H1 (cell line): ENCODE data around the gene CDH18. TPM values are rescaled to one million over a fixed set of nuclear protein-coding genes. Genes with fewer than 3 reads are reported as not detected.

Experiments used
- CTCF ChIA-PET: fragments of 300-600 bp; sonication (Branson Sonifier 250); formaldehyde crosslinking; loops from one replicate; lab custom pipeline; 2021; ENCODE audit not compliant: partially characterized antibody; lab: Charles Lee
- POLR2A ChIA-PET: fragments of 300-600 bp; sonication (Branson Sonifier 250); formaldehyde crosslinking; loops from one replicate; lab custom pipeline; 2021; ENCODE audit warnings: inconsistent platforms; ENCODE audit not compliant: partially characterized antibody; lab: Charles Lee
- DNase-seq, 2 experiments: peaks; one replicate each; pipeline versions ENCODE4 v3.0.0 to v3.0.0-alpha.2; 2010 to 2022; ENCODE audit warnings: low spot score in 2 of 2, low read depth in 1 of 2, mixed read lengths in 1 of 2
- FAIRE-seq: peaks from 2 replicates; lab custom pipeline; 2011; peaks lifted over from hg19 to GRCh38; lab: Jason Lieb, UNC
- H2AFZ ChIP-seq: 2 replicates; pipeline ENCODE4 v1.8.1; 2012; ENCODE audit warnings: low read length, inconsistent platforms
- H2AK5ac ChIP-seq: 2 replicates; pipeline ENCODE4 v1.6.1; 2013; ENCODE audit warnings: low read depth, low read length
- H2BK120ac ChIP-seq: replicated peaks from 2 replicates; pipeline ENCODE3; 2013; ENCODE audit warnings: low read depth, low read length, inconsistent platforms
- H2BK12ac ChIP-seq: 2 replicates; pipeline ENCODE4 v1.6.1; 2013; ENCODE audit warnings: low read depth, low read length
- H2BK15ac ChIP-seq: 2 replicates; pipeline ENCODE4 v1.6.1; 2013; ENCODE audit warnings: low read length
- H2BK20ac ChIP-seq: 2 replicates; pipeline ENCODE4 v1.6.1; 2013; ENCODE audit warnings: low read length
- H2BK5ac ChIP-seq: 2 replicates; pipeline ENCODE4 v1.6.1; 2013; ENCODE audit warnings: low read depth, low read length
- H3K14ac ChIP-seq: 2 replicates; pipeline ENCODE4 v1.6.1; 2013; ENCODE audit warnings: inconsistent platforms; ENCODE audit not compliant: insufficient read length
- H3K18ac ChIP-seq: 2 replicates; pipeline ENCODE4 v1.6.1; 2013; ENCODE audit warnings: low read length; ENCODE audit errors: extremely low read depth
- H3K23ac ChIP-seq: 2 replicates; pipeline ENCODE4 v1.6.1; 2013; ENCODE audit warnings: inconsistent platforms; ENCODE audit not compliant: insufficient read length
- H3K23me2 ChIP-seq: 2 replicates; pipeline ENCODE4 v1.6.1; 2013; ENCODE audit warnings: low read depth, low read length
- H3K27ac ChIP-seq: 2 replicates; pipeline ENCODE4 v1.6.1; 2011; ENCODE audit warnings: low read depth, low read length, inconsistent platforms
- H3K27me3 ChIP-seq, 4 experiments: replicated peaks in 1 of 4; 1 replicate in 1 of 4; 2 replicates in 3 of 4; pipeline versions ENCODE4 v1.6.1 to v1.8.1; 2011 to 2013; ENCODE audit warnings: low read length in 3 of 4, mild to moderate bottlenecking in 3 of 4, inconsistent platforms in 2 of 4, mixed read lengths in 2 of 4, moderate library complexity in 1 of 4; ENCODE audit not compliant: control insufficient read depth in 3 of 4, insufficient read depth in 3 of 4; ENCODE audit errors: extremely low read depth in 1 of 4
- H3K36me3 ChIP-seq, 4 experiments: 2 replicates each; pipeline versions ENCODE4 v1.6.1 to v1.8.1; 2011 to 2013; ENCODE audit warnings: mild to moderate bottlenecking in 4 of 4, low read length in 3 of 4, moderate library complexity in 2 of 4, control low read depth in 1 of 4, inconsistent platforms in 1 of 4; ENCODE audit not compliant: insufficient read depth in 4 of 4, control insufficient read depth in 2 of 4
- H3K4ac ChIP-seq: replicated peaks from 2 replicates; pipeline ENCODE3; 2013; ENCODE audit warnings: low read length, low read depth, mixed read lengths, inconsistent platforms; ENCODE audit not compliant: insufficient read length
- H3K4me1 ChIP-seq, 4 experiments: replicated peaks in 1 of 4; 1 replicate in 1 of 4; 2 replicates in 3 of 4; pipeline versions ENCODE4 v1.6.1 to v1.8.1; 2011 to 2013; ENCODE audit warnings: low read length in 3 of 4, inconsistent platforms in 2 of 4, mixed read lengths in 1 of 4; ENCODE audit not compliant: insufficient read depth in 4 of 4, control insufficient read depth in 3 of 4
- H3K4me2 ChIP-seq, 2 experiments: 2 replicates each; pipeline versions ENCODE4 v1.6.1 to v1.8.1; 2011 to 2013; ENCODE audit warnings: low read depth in 2 of 2, low read length in 2 of 2, control low read depth in 1 of 2, inconsistent platforms in 1 of 2, mild to moderate bottlenecking in 1 of 2; ENCODE audit not compliant: insufficient read depth in 1 of 2
- H3K4me3 ChIP-seq, 4 experiments: fragments of 200-600, 300-600 bp in 1 of 4; sonication (generic), shearing (Covaris generic), sonication (Bioruptor Twin) in 1 of 4; 2 replicates each; pipeline versions ENCODE4 v1.5.1 to v1.8.1; 2011 to 2016; ENCODE audit warnings: low read length in 4 of 4, low read depth in 3 of 4, control low read depth in 2 of 4, inconsistent platforms in 2 of 4, mild to moderate bottlenecking in 2 of 4, mixed read lengths in 1 of 4, moderate library complexity in 1 of 4; ENCODE audit not compliant: insufficient read depth in 2 of 4; ENCODE audit errors: extremely low read depth in 1 of 4
- H3K56ac ChIP-seq: replicated peaks from 2 replicates; pipeline ENCODE3; 2013; ENCODE audit warnings: low read depth, mild to moderate bottlenecking, mixed read lengths, low read length, inconsistent platforms; ENCODE audit not compliant: insufficient read length
- H3K79me1 ChIP-seq: 2 replicates; pipeline ENCODE4 v1.6.1; 2013; ENCODE audit warnings: low read depth, low read length, control low read depth
- H3K79me2 ChIP-seq, 2 experiments: 2 replicates each; pipeline versions ENCODE4 v1.6.1 to v1.8.1; 2012 to 2013; ENCODE audit warnings: low read length in 2 of 2, mild to moderate bottlenecking in 2 of 2, inconsistent platforms in 1 of 2; ENCODE audit not compliant: insufficient read depth in 2 of 2, control insufficient read depth in 1 of 2
- H3K9ac ChIP-seq, 4 experiments: replicated peaks in 1 of 4; 1 replicate in 1 of 4; 2 replicates in 3 of 4; pipeline versions ENCODE4 v1.6.1 to v1.8.1; 2011 to 2013; ENCODE audit warnings: low read depth in 3 of 4, low read length in 3 of 4, control low read depth in 2 of 4, mild to moderate bottlenecking in 2 of 4, moderate library complexity in 2 of 4, inconsistent platforms in 1 of 4; ENCODE audit errors: extremely low read depth in 1 of 4
- H3K9me3 ChIP-seq, 2 experiments: 2 replicates each; pipeline versions ENCODE4 v1.6.1 to v1.8.1; 2012 to 2013; ENCODE audit warnings: mild to moderate bottlenecking in 2 of 2, moderate library complexity in 2 of 2, control low read depth in 1 of 2, inconsistent platforms in 1 of 2, low read depth in 1 of 2, low read length in 1 of 2, mixed read lengths in 1 of 2; ENCODE audit not compliant: insufficient read depth in 2 of 2
- H4K20me1 ChIP-seq, 2 experiments: replicated peaks in 1 of 2; 2 replicates each; pipeline versions ENCODE3 to v1.8.1; 2011 to 2013; ENCODE audit warnings: inconsistent platforms in 2 of 2, low read length in 2 of 2, mild to moderate bottlenecking in 1 of 2; ENCODE audit not compliant: insufficient read depth in 2 of 2, control insufficient read depth in 1 of 2
- H4K5ac ChIP-seq: 2 replicates; pipeline ENCODE4 v1.6.1; 2013; ENCODE audit warnings: low read length, low read depth, mixed read lengths, inconsistent platforms; ENCODE audit not compliant: insufficient read length
- H4K8ac ChIP-seq: 2 replicates; pipeline ENCODE4 v1.8.0; 2013; ENCODE audit warnings: mild to moderate bottlenecking, moderate library complexity, low read length, inconsistent platforms; ENCODE audit not compliant: insufficient read depth; ENCODE audit errors: extremely low read depth
- H4K91ac ChIP-seq: replicated peaks from 2 replicates; pipeline ENCODE3; 2013; ENCODE audit warnings: low read length, mixed read lengths, inconsistent platforms; ENCODE audit not compliant: insufficient read length
- BRCA1 ChIP-seq: IDR thresholded peaks from 2 replicates; pipeline ENCODE4 v1.6.1; 2012; ENCODE audit warnings: low read depth, low read length, improper control_type of control experiment
- CBX5 ChIP-seq: fragments of 300-800, 300-1000 bp; sonication (generic); IDR thresholded peaks from 2 replicates; pipeline ENCODE4 v1.7.1; 2016; ENCODE audit warnings: antibody characterized with exemption, low read length, low read depth
- EGR1 ChIP-seq: IDR thresholded peaks from 2 replicates; pipeline ENCODE4 v1.6.1; 2011; ENCODE audit warnings: low read depth, low read length, borderline replicate concordance
- HDAC2 ChIP-seq, 2 experiments: fragments of 300-600 bp in 1 of 2; sonication (generic) in 1 of 2; IDR thresholded peaks; 2 replicates each; pipeline ENCODE4 v1.6.1; 2011 to 2012; ENCODE audit warnings: low read depth in 2 of 2, low read length in 2 of 2, mild to moderate bottlenecking in 2 of 2, moderate library complexity in 2 of 2, borderline replicate concordance in 1 of 2, inconsistent platforms in 1 of 2
- KDM1A ChIP-seq: fragments of 200-600, 300-600 bp; sonication (generic); IDR thresholded peaks from 2 replicates; pipeline ENCODE4 v1.7.1; 2016; ENCODE audit warnings: mild to moderate bottlenecking, low read length, borderline replicate concordance
- POLR2AphosphoS5 ChIP-seq: IDR thresholded peaks from 2 replicates; pipeline ENCODE4 v1.6.1; 2011; ENCODE audit warnings: low read depth, low read length
- RNF2 ChIP-seq: fragments of 200-900, 300-1000 bp; sonication (generic); IDR thresholded peaks from 2 replicates; pipeline ENCODE4 v1.7.1; 2016; ENCODE audit warnings: borderline replicate concordance, low read depth, mild to moderate bottlenecking, antibody characterized with exemption, low read length; ENCODE audit not compliant: poor library complexity, severe bottlenecking; ENCODE audit errors: missing control alignments
- USF2 ChIP-seq: IDR thresholded peaks from 2 replicates; pipeline ENCODE4 v1.6.1; 2011; ENCODE audit warnings: low read length, improper control_type of control experiment
- WGBS, 2 experiments: shearing (Covaris generic) in 1 of 2; methylation state at CpG; one replicate each; pipeline versions ENCODE4 v1.1.6 to v1.1.7; 2013 to 2015; ENCODE audit warnings: low lambda C conversion rate in 2 of 2, mixed read lengths in 2 of 2, inconsistent platforms in 1 of 2, low coverage in 1 of 2, missing lambda C conversion rate in 1 of 2; ENCODE audit not compliant: insufficient replicate concordance in 2 of 2, insufficient coverage in 1 of 2, insufficient read length in 1 of 2; ENCODE audit errors: extremely low coverage in 1 of 2, missing lambda C conversion rate in 1 of 2; 5-methylcytosine and 5-hydroxymethylcytosine counted together
- polyA plus RNA-seq, 7 experiments: library from polyadenylated mRNA; depleted of rRNA in 3 of 7; stranded (reverse) in 5 of 7; unstranded in 2 of 7; fragments of >200 nt in 5 of 7; fragments of 200-250 nt in 2 of 7; gene quantifications; 1 replicate in 5 of 7; 2 replicates in 1 of 7; 4 replicates in 1 of 7; pipeline versions ENCODE4 v1.2.1 to v1.2.3, GENCODE V29; 2011 to 2013; ENCODE audit warnings: missing spikeins in 2 of 7, mixed read lengths in 2 of 7
- total RNA-seq: library from RNA; stranded (reverse); fragmentation: NEBNext Ultra II Directional; extraction: Animal tissue kit (Norgen Biotek cat#: 25700); gene quantifications from 2 replicates; pipeline ENCODE4 v1.2.1, GENCODE V29; 2021
- TF ChIP-seq, protein P1 (sequence below), 3 experiments: IDR thresholded peaks; 1 replicate in 2 of 3; 2 replicates in 1 of 3; pipeline versions ENCODE4 v1.5.1 to v1.6.1; 2011; ENCODE audit warnings: low read length in 3 of 3, mild to moderate bottlenecking in 3 of 3, inconsistent platforms in 2 of 3, low read depth in 1 of 3, moderate library complexity in 1 of 3; ENCODE audit not compliant: insufficient read depth in 1 of 3; ENCODE audit errors: control extremely low read depth in 1 of 3

The CDH18 gene
- total and polyA plus RNA-seq, 2 of the 8 experiments (the other 6 are each of a cell fraction or from before 2014, with no cell fraction given): 0.30 to 0.32 TPM

DNA sequence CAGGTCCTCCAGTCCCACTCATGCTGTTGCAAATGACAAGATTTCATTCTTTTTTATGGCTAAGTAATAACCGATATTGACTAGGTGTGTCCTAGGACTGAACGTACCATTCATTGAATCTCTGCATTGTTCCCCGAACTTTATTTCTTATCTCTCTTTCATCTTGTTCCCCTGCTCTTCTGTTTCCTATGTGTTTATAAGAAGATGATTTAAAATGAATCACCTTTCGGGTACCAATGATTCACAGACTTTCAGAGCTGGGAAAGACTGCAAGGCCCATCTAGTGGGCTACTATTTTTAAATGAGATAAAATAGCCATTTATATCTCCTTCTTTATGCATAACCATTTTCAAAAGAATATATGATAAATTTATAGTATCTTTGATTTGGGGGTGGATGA is 133.0 kb downstream of the CDH18 start:
- Histone ChIP-seq H3K79me2 (no peaks in the 10 kb centered on the region), H4K20me1 (no peaks in the 10 kb centered on the region), H3K18ac (no peak overlapping the region), H3K4me1 (peaks cover 0 to 5% (median 0%) of the 10 kb centered on the region in 4 experiments; a peak in 1 of 7 replicates), H2AFZ (no peak overlapping the region), H2BK15ac (no peak overlapping the region), H3K4ac (no peak overlapping the region), H4K91ac (no peak overlapping the region), H4K5ac (no peak overlapping the region), H3K9ac (no peak overlapping the region), H3K56ac (no peak overlapping the region), H3K23ac (no peak overlapping the region), H2BK120ac (no peak overlapping the region), H4K8ac (no peak overlapping the region), H3K14ac (no peak overlapping the region), H3K9me3 (no peaks in the 10 kb centered on the region), H3K36me3 (no peaks in the 10 kb centered on the region), H2BK5ac (no peak overlapping the region), H2BK12ac (no peak overlapping the region), H3K79me1 (no peaks in the 10 kb centered on the region), H3K4me2 (no peak overlapping the region), H3K27ac (no peak overlapping the region), H3K27me3 (no peaks in the 10 kb centered on the region), H2AK5ac (no peak overlapping the region), H3K4me3 (no peak overlapping the region), H2BK20ac (no peak overlapping the region), H3K23me2 (no peaks in the 10 kb centered on the region)
- FAIRE-seq (no peak), DNase-seq (no peak)
- ChIA-PET CTCF (interaction anchor here (0.7 kb wide), 1 partner anchor 1689 kb away, joined by 3 read pairs; no protein-coding TSS in a partner anchor), POLR2A (no interaction called here)
- WGBS, 2 experiments: 99% methylated on average over 4 of the region's 4 CpGs; no CpG with 5 or more reads in 1 of the 2 experiments
- TF ChIP-seq, protein P1, sequence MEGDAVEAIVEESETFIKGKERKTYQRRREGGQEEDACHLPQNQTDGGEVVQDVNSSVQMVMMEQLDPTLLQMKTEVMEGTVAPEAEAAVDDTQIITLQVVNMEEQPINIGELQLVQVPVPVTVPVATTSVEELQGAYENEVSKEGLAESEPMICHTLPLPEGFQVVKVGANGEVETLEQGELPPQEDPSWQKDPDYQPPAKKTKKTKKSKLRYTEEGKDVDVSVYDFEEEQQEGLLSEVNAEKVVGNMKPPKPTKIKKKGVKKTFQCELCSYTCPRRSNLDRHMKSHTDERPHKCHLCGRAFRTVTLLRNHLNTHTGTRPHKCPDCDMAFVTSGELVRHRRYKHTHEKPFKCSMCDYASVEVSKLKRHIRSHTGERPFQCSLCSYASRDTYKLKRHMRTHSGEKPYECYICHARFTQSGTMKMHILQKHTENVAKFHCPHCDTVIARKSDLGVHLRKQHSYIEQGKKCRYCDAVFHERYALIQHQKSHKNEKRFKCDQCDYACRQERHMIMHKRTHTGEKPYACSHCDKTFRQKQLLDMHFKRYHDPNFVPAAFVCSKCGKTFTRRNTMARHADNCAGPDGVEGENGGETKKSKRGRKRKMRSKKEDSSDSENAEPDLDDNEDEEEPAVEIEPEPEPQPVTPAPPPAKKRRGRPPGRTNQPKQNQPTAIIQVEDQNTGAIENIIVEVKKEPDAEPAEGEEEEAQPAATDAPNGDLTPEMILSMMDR (IDR thresholded peaks at IDR 0.05; ENCODE audit: control extremely low read depth in 1 of 3, insufficient read depth in 1 of 3, low read depth in 1 of 3, low read length in 3 of 3): no peak
- no peak for TF ChIP-seq POLR2AphosphoS5
- TF ChIP-seq USF2: no peak
- no peak for TF ChIP-seq CBX5
- no peak for TF ChIP-seq BRCA1
- no peak for TF ChIP-seq KDM1A
- no peak for TF ChIP-seq EGR1
- TF ChIP-seq RNF2: no peak
- TF ChIP-seq HDAC2 (IDR thresholded peaks at IDR 0.05; ENCODE audit: borderline replicate concordance in 1 of 2, low read depth in 2 of 2, low read length in 2 of 2): no peak
